Colon (tissue), 2 donors: ENCODE results near the gene SCGB3A2.

Experiments
- FAIRE-seq: peaks from 2 replicates; lab custom pipeline; 2012; peaks lifted over from hg19 to GRCh38; lab: Jason Lieb, UNC
- donor health status: control.
- donor health status: control.

Gene SCGB3A2

GRCh38 chr5:147904110-147904509 is 25.6 kb downstream of the SCGB3A2 start:
- no peak for FAIRE-seq

- FAIRE-seq = no peak
Measured at GRCh38 chr5:147906326-147907095, 28.0 kb downstream of the SCGB3A2 start, which contains the start of gene C5orf46. TSS of gene C5orf46 (minus strand) at chr5:147906538. CDS start at chr5:147906501, 37 bp downstream.

- FAIRE-seq = no peak
Measured at GRCh38 chr5:147911427-147911826, 32.9 kb downstream of the SCGB3A2 start.

GRCh38 chr5:147912011-147912410 is 33.5 kb downstream of the SCGB3A2 start:
- FAIRE-seq = no peak

- FAIRE-seq = no peak
Measured at GRCh38 chr5:147913786-147914185, 35.3 kb downstream of the SCGB3A2 start.

- no peak for FAIRE-seq
Measured at GRCh38 chr5:147918101-147918685, 39.7 kb downstream of the SCGB3A2 start.

- no peak for FAIRE-seq
Measured at GRCh38 chr5:147918899-147919298, 40.4 kb downstream of the SCGB3A2 start.

- FAIRE-seq = peak; percentile 99
Measured at GRCh38 chr5:147920420-147921030, 42.0 kb downstream of the SCGB3A2 start.

GRCh38 chr5:147921136-147921535 is 42.6 kb downstream of the SCGB3A2 start:
- FAIRE-seq = no peak

GRCh38 chr5:147925020-147925419 is 46.5 kb downstream of the SCGB3A2 start:
- no peak for FAIRE-seq

GRCh38 chr5:147927901-147928300 is 49.4 kb downstream of the SCGB3A2 start:
- no peak for FAIRE-seq

- no peak for FAIRE-seq
Measured at GRCh38 chr5:147930769-147931168, 52.3 kb downstream of the SCGB3A2 start.
